ENCODE results near the gene RBMS1.

DNA sequence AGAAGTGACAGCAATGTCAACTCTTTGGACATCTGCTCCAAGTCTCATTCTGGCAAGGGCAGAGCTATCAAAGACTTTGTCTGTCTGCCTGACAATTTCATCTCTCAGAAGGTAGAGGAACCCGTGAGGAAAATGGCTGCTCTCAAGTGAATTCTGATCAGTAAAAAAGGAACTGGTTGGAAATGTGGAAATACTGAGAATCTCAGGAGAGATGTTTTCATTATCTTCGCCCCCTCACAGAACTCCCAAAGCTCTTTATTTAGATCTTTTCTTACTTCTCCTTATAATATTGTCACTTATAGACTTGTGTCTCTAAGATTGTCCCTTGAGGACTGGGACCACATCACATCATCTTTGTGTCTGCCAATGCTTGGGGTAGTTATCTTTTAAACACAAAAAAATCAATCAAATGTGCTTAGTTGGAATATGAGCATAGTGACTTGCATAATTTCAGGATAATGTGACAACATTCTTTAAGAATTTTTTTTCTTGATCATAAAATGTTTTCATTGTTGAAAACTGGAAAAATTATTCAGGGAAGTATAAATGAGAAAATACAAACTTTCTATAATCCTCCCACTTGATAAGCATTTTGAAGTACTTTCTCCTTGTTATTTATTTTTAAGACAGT lies 225.3 kb downstream of the RBMS1 start:
- TF ChIP-seq POLR2AphosphoS5 (IDR thresholded peaks at IDR 0.05; ENCODE audit: low read depth, low read length) (no peak), SIN3A (IDR thresholded peaks at IDR 0.05; ENCODE audit: borderline replicate concordance, insufficient read depth, low read length) (no peak), TAF1 (IDR thresholded peaks at IDR 0.05; ENCODE audit: borderline replicate concordance, insufficient read depth, low read length) (no peak), FOXP2 (optimal IDR thresholded peaks at IDR 0.05; ENCODE audit: borderline replicate concordance, extremely low read depth, extremely low read length, insufficient read depth) (no peak)
- TF ChIP-seq, protein P1, sequence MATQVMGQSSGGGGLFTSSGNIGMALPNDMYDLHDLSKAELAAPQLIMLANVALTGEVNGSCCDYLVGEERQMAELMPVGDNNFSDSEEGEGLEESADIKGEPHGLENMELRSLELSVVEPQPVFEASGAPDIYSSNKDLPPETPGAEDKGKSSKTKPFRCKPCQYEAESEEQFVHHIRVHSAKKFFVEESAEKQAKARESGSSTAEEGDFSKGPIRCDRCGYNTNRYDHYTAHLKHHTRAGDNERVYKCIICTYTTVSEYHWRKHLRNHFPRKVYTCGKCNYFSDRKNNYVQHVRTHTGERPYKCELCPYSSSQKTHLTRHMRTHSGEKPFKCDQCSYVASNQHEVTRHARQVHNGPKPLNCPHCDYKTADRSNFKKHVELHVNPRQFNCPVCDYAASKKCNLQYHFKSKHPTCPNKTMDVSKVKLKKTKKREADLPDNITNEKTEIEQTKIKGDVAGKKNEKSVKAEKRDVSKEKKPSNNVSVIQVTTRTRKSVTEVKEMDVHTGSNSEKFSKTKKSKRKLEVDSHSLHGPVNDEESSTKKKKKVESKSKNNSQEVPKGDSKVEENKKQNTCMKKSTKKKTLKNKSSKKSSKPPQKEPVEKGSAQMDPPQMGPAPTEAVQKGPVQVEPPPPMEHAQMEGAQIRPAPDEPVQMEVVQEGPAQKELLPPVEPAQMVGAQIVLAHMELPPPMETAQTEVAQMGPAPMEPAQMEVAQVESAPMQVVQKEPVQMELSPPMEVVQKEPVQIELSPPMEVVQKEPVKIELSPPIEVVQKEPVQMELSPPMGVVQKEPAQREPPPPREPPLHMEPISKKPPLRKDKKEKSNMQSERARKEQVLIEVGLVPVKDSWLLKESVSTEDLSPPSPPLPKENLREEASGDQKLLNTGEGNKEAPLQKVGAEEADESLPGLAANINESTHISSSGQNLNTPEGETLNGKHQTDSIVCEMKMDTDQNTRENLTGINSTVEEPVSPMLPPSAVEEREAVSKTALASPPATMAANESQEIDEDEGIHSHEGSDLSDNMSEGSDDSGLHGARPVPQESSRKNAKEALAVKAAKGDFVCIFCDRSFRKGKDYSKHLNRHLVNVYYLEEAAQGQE (IDR thresholded peaks at IDR 0.05; ENCODE audit: insufficient read depth in 1 of 2, low read depth in 2 of 2, low read length in 2 of 2): no peak
